ENCODE measurements around the gene PPP2R5B. TPM values are rescaled to one million over a fixed set of nuclear protein-coding genes. Genes with fewer than 3 reads are reported as not detected.
"Not testable (repeated sequence)": the region's sequence is repeated elsewhere in the genome, so short reads cannot be mapped to it uniquely, and the experiment has no call there.

The PPP2R5B gene
- total RNA-seq, 1 donor from 2014 or later, result 6.3 TPM

DNA sequence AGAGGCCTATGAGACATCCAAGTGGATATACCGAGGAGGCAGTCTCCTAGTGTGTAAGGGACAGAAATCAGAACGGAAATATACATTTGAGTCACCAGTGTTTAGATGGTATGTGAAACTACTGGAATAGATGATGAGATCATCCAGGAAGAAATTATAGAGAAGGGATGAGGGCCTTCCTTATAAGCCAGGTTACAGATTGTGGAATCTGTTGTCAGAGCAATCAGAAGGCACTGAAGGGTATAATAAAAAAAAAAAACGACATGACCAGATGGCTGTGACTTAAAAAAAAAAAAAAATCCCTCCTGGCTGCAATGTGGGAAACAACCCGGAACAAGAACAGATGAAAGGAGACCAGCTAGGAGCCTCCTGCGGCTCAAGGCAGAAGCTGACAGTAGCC, 44.7 kb downstream of the PPP2R5B start:
- Histone ChIP-seq H3K9ac (ENCODE audit: low read depth in 1 of 3, low read length in 3 of 3) (no peak overlapping the region), H3K27ac (ENCODE audit: low read depth, low read length) (no peak overlapping the region), H3K4me1 (ENCODE audit: control insufficient read depth in 3 of 3, insufficient read depth in 3 of 3, low read length in 3 of 3) (peaks cover 9 to 10% (median 9%) of the 10 kb centered on the region in 3 donors), H3K36me3 (ENCODE audit: control insufficient read depth in 3 of 3, insufficient read depth in 3 of 3, low read length in 3 of 3) (no peaks in the 10 kb centered on the region), H3K9me3 (ENCODE audit: control insufficient read depth in 3 of 3, low read length in 3 of 3) (no peaks in the 10 kb centered on the region), H3K27me3 (ENCODE audit: control insufficient read depth in 3 of 3, insufficient read depth in 3 of 3, low read length in 3 of 3) (no peaks in the 10 kb centered on the region), H3K4me3 (ENCODE audit: low read length in 3 of 3) (no peak overlapping the region)

DNA sequence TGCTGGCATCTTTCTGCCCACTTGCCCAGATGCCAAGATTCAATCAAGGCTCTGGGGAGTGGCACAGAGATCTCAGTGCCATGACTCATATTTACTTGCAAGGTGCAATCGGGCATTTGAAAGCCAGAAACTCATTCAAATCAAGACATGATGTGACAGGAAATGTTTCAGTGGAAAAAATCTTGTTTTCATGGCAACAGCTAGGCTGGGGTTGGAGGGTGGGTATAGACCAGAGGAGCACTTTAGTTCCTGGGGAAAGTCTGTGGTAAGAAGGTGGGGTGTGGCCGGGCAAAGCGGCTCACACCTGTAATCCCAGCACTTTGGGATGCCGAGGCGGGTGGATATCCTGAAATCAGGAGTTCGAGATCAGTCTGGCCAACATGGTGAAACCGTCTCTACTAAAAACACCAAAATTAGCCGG, 46.3 kb downstream of the PPP2R5B start:
- Histone ChIP-seq H3K27me3 (ENCODE audit: control insufficient read depth in 3 of 3, insufficient read depth in 3 of 3, low read length in 3 of 3) (no peaks in the 10 kb centered on the region), H3K4me3 (ENCODE audit: low read length in 3 of 3) (no peak overlapping the region), H3K27ac (ENCODE audit: low read depth, low read length) (no peak overlapping the region), H3K9me3 (ENCODE audit: control insufficient read depth in 3 of 3, low read length in 3 of 3) (no peaks in the 10 kb centered on the region), H3K36me3 (ENCODE audit: control insufficient read depth in 3 of 3, insufficient read depth in 3 of 3, low read length in 3 of 3) (no peaks in the 10 kb centered on the region), H3K4me1 (ENCODE audit: control insufficient read depth in 3 of 3, insufficient read depth in 3 of 3, low read length in 3 of 3) (peaks cover 9 to 10% (median 9%) of the 10 kb centered on the region in 3 donors), H3K9ac (ENCODE audit: low read depth in 1 of 3, low read length in 3 of 3) (no peak overlapping the region)

DNA sequence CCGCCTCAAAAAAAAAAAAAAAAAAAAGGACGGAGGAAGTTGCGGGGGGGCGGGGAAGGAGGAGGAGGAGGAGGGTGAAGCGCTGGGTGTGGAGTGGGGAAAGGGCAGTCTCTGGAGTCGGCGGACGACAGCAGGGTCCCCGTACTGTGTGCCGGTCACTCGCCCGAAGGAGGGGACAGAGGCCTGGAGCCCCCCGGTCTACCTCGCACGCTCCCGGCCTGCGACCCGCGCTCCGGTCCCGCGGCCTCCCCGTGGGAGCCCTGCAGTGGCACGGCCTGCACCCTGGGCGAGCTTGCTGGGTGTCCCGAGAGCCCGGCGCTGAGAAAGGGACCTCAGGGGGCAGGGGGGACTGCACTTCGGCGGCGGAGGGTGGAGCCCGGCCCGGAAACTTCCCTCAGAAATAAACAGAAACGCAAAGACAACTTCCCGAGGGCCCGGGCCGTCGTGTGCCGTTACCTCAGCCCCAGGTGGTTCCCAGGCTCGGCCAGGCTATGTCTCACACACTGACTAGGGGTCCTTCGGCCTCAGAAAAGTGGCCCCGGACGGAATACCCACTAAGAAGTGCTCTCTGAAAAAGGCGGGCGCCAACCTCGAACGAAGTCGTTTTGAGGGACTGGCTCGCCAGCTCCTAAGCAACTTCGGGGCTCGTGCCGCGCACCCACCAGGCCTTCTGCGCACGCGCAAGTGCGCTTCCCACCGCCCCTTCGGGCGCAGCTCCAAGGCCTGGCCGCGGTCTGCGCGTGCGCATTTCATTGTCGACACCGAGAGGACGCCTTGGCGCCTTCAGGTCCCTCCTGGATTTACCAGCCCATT, 47.1 kb downstream of the PPP2R5B start, which contains the start of gene MAJIN:
Gene MAJIN (minus strand): TSS at position 688 of the 813 bp plus-strand sequence. CDS start 12,703 bp downstream, outside the sequence.
- peaks cover 0 to 3% (median 0%) of the 10 kb centered on the region in 3 donors for H3K27me3 ChIP-seq (ENCODE audit: control insufficient read depth in 3 of 3, insufficient read depth in 3 of 3, low read length in 3 of 3)
- no peaks in the 10 kb centered on the region for H3K36me3 ChIP-seq (ENCODE audit: control insufficient read depth in 3 of 3, insufficient read depth in 3 of 3, low read length in 3 of 3)
- H3K9ac ChIP-seq (ENCODE audit: low read depth in 1 of 3, low read length in 3 of 3), result peak within 1 kb of the TSS in 2 of 3 donors; percentile 68 to 71
- no peak within 1 kb of the TSS for H3K27ac ChIP-seq (ENCODE audit: low read depth, low read length)
- H3K4me3 ChIP-seq (ENCODE audit: low read length in 3 of 3), result peak within 1 kb of the TSS; percentile 65 to 85 (median 77)
- no peaks in the 10 kb centered on the region for H3K9me3 ChIP-seq (ENCODE audit: control insufficient read depth in 3 of 3, low read length in 3 of 3)
- peaks cover 9 to 10% (median 9%) of the 10 kb centered on the region in 3 donors for H3K4me1 ChIP-seq (ENCODE audit: control insufficient read depth in 3 of 3, insufficient read depth in 3 of 3, low read length in 3 of 3)

DNA sequence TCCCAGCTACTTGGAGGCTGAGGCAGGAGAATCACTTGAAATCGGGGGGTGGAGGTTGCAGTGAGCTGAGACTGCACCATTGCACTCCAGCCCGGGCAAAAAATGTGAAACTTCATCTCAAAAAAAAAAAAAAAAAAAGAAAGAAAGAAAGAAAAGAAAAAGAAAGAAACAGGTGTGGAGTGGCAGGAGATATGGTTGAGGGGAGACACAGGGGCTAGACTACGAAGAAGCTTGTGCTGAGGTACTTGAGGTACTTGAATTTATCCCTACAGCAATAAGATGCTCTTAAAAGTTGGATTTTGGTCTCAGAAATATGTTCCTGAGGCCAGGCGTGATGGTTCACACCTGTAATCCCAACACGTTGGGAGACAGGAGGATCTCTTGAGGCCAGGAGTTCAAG, 49.6 kb downstream of the PPP2R5B start:
- Histone ChIP-seq H3K9ac (ENCODE audit: low read depth in 1 of 3, low read length in 3 of 3) (no peak overlapping the region), H3K4me3 (ENCODE audit: low read length in 3 of 3) (no peak overlapping the region), H3K4me1 (ENCODE audit: control insufficient read depth in 3 of 3, insufficient read depth in 3 of 3, low read length in 3 of 3) (peaks cover 9 to 10% (median 9%) of the 10 kb centered on the region in 3 donors), H3K27me3 (ENCODE audit: control insufficient read depth in 3 of 3, insufficient read depth in 3 of 3, low read length in 3 of 3) (peaks cover 0 to 4% (median 0%) of the 10 kb centered on the region in 3 donors), H3K27ac (ENCODE audit: low read depth, low read length) (no peak overlapping the region), H3K36me3 (ENCODE audit: control insufficient read depth in 3 of 3, insufficient read depth in 3 of 3, low read length in 3 of 3) (no peaks in the 10 kb centered on the region), H3K9me3 (ENCODE audit: control insufficient read depth in 3 of 3, low read length in 3 of 3) (no peaks in the 10 kb centered on the region)

DNA sequence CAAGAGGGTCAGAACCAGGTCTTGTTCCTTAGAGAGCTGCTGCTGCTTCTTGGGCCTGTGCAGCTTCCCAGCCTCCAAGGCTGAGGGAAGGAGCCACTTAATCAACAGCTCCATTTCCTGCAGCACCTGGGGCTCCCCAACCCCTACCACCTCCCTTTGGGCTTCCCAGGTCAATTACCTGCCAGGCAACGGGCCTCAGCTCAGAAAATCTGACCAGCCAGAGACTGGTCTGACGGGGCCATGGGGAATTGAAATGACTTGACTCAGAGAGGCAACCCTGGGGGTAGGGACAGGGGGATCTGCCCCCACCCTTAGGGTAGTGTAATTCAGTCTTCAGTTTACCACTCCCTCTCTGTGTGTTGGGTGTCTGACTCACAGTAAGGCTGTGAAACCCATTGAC, 52.2 kb downstream of the PPP2R5B start:
- Histone ChIP-seq H3K9me3 (ENCODE audit: control insufficient read depth in 3 of 3, low read length in 3 of 3) (no peaks in the 10 kb centered on the region), H3K4me1 (ENCODE audit: control insufficient read depth in 3 of 3, insufficient read depth in 3 of 3, low read length in 3 of 3) (peaks cover 6 to 8% (median 7%) of the 10 kb centered on the region in 3 donors), H3K9ac (ENCODE audit: low read depth in 1 of 3, low read length in 3 of 3) (no peak overlapping the region), H3K4me3 (ENCODE audit: low read length in 3 of 3) (no peak overlapping the region), H3K27ac (ENCODE audit: low read depth, low read length) (no peak overlapping the region), H3K36me3 (ENCODE audit: control insufficient read depth in 3 of 3, insufficient read depth in 3 of 3, low read length in 3 of 3) (no peaks in the 10 kb centered on the region), H3K27me3 (ENCODE audit: control insufficient read depth in 3 of 3, insufficient read depth in 3 of 3, low read length in 3 of 3) (peaks cover 0 to 4% (median 0%) of the 10 kb centered on the region in 3 donors)

DNA sequence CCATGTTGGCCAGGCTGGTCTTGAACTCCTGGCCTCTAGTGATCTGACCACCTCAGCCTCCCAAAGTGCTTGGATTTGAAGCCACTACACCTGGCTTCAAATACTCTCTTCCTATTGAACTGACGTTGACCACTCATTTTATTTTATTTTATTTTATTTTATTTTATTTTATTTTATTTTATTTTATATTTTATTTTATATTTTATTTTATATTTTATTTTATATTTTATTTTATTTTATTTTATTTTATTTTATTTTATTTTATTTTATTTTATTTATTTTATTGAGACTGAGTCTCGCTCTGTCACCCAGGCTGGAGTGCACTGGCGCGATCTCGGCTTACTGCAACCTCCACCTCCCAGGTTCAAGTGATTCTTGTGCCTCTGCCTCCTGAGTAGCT, 58.9 kb downstream of the PPP2R5B start:
- H3K4me3 ChIP-seq (ENCODE audit: low read length in 3 of 3); H3K27me3 ChIP-seq (ENCODE audit: control insufficient read depth in 3 of 3, insufficient read depth in 3 of 3, low read length in 3 of 3); H3K27ac ChIP-seq (ENCODE audit: low read depth, low read length); H3K4me1 ChIP-seq (ENCODE audit: control insufficient read depth in 3 of 3, insufficient read depth in 3 of 3, low read length in 3 of 3); H3K9me3 ChIP-seq (ENCODE audit: control insufficient read depth in 3 of 3, low read length in 3 of 3); H3K9ac ChIP-seq (ENCODE audit: low read depth in 1 of 3, low read length in 3 of 3); H3K36me3 ChIP-seq (ENCODE audit: control insufficient read depth in 3 of 3, insufficient read depth in 3 of 3, low read length in 3 of 3): not testable (repeated sequence)

Small RNA genes lying within 50 kb of the gene (small RNA-seq; reads per million reads assigned to genes)
- gene MIR6749, result not detected
- gene MIR6750, result not detected

Other genes starting within 250 kb of the PPP2R5B start
- 9.4 TPM for gene NRXN2, start 201.5 kb upstream of the PPP2R5B start, total RNA-seq
- 12.0 TPM for gene RASGRP2, start 180.5 kb upstream of the PPP2R5B start, total RNA-seq
- 291 TPM for gene PYGM, start 164.7 kb upstream of the PPP2R5B start, total RNA-seq
- 102 TPM for gene SF1, start 146.1 kb upstream of the PPP2R5B start, total RNA-seq
- gene MAP4K2, start 121.5 kb upstream of the PPP2R5B start, total RNA-seq, result 2.6 TPM
- 7.3 TPM for gene MEN1, start 114.1 kb upstream of the PPP2R5B start, total RNA-seq
- under 0.01 TPM for gene CDC42BPG, start 80.0 kb upstream of the PPP2R5B start, total RNA-seq
- gene EHD1, start 46.1 kb upstream of the PPP2R5B start, total RNA-seq, result 28.2 TPM
- 3.1 TPM for gene ATG2A, start 7.5 kb upstream of the PPP2R5B start, total RNA-seq
- not detected for gene GPHA2, start 11.2 kb downstream of the PPP2R5B start, total RNA-seq
- gene MAJIN, start 47.4 kb downstream of the PPP2R5B start, total RNA-seq, result not detected
- 0.52 TPM for gene BATF2, start 72.3 kb downstream of the PPP2R5B start, total RNA-seq
- gene ARL2, start 89.5 kb downstream of the PPP2R5B start, total RNA-seq, result 53.2 TPM
- 12.0 TPM for gene SNX15, start 102.8 kb downstream of the PPP2R5B start, total RNA-seq
- 5.2 TPM for gene SAC3D1, start 116.5 kb downstream of the PPP2R5B start, total RNA-seq
- gene NAALADL1, start 133.9 kb downstream of the PPP2R5B start, total RNA-seq, result 8.4 TPM
- 1.0 TPM for gene CDCA5, start 159.4 kb downstream of the PPP2R5B start, total RNA-seq
- 22.4 TPM for gene ZFPL1, start 159.5 kb downstream of the PPP2R5B start, total RNA-seq
- gene VPS51, start 171.5 kb downstream of the PPP2R5B start, total RNA-seq, result 166 TPM
- 8.4 TPM for gene TM7SF2, start 187.2 kb downstream of the PPP2R5B start, total RNA-seq
- 4.2 TPM for gene ZNHIT2, start 193.0 kb downstream of the PPP2R5B start, total RNA-seq
- 292 TPM for gene FAU, start 197.4 kb downstream of the PPP2R5B start, total RNA-seq
- 21.4 TPM for gene MRPL49, start 197.6 kb downstream of the PPP2R5B start, total RNA-seq
- gene SYVN1, start 209.8 kb downstream of the PPP2R5B start, total RNA-seq, result 19.8 TPM
- gene SPDYC, start 245.5 kb downstream of the PPP2R5B start, total RNA-seq, result not detected